ENCODE results near the gene GHRH.

The GHRH gene

GRCh38 chr20:37238426-37238825 lies 23.2 kb downstream of the GHRH start:
- no peak for DNase-seq (ENCODE audit: low read depth in 3 of 3)

GRCh38 chr20:37237656-37238055 lies 24.0 kb downstream of the GHRH start:
- no peak for DNase-seq (ENCODE audit: low read depth in 3 of 3)

- DNase-seq (ENCODE audit: low read depth in 3 of 3): no peak
Measured at GRCh38 chr20:37236462-37236861, 25.2 kb downstream of the GHRH start.

- no peak for DNase-seq (ENCODE audit: low read depth in 3 of 3)
Measured at GRCh38 chr20:37235065-37235464, 26.5 kb downstream of the GHRH start.

GRCh38 chr20:37234254-37234581 lies 27.4 kb downstream of the GHRH start:
- no peak for DNase-seq (ENCODE audit: low read depth in 3 of 3)

- no peak for DNase-seq (ENCODE audit: low read depth in 3 of 3)
Measured at GRCh38 chr20:37233548-37234253, 27.9 kb downstream of the GHRH start.

- DNase-seq (ENCODE audit: low read depth in 3 of 3): no peak
Measured at GRCh38 chr20:37231947-37232630, 29.5 kb downstream of the GHRH start.

- no peak for DNase-seq (ENCODE audit: low read depth in 3 of 3)
Measured at GRCh38 chr20:37230200-37230599, 31.4 kb downstream of the GHRH start.

- no peak for DNase-seq (ENCODE audit: low read depth in 3 of 3)
Measured at GRCh38 chr20:37229357-37229756, 32.3 kb downstream of the GHRH start.

- no peak for DNase-seq (ENCODE audit: low read depth in 3 of 3)
Measured at GRCh38 chr20:37228656-37229055, 33.0 kb downstream of the GHRH start.

GRCh38 chr20:37228082-37228481 lies 33.5 kb downstream of the GHRH start:
- no peak for DNase-seq (ENCODE audit: low read depth in 3 of 3)

GRCh38 chr20:37226889-37227288 lies 34.7 kb downstream of the GHRH start:
- no peak for DNase-seq (ENCODE audit: low read depth in 3 of 3)

- no peak for DNase-seq (ENCODE audit: low read depth in 3 of 3)
Measured at GRCh38 chr20:37225146-37225545, 36.5 kb downstream of the GHRH start.

GRCh38 chr20:37223053-37223452 lies 38.6 kb downstream of the GHRH start:
- no peak for DNase-seq (ENCODE audit: low read depth in 3 of 3)

GRCh38 chr20:37222086-37222485 lies 39.5 kb downstream of the GHRH start:
- DNase-seq (ENCODE audit: low read depth in 3 of 3): no peak

GRCh38 chr20:37220731-37221130 lies 40.9 kb downstream of the GHRH start:
- no peak for DNase-seq (ENCODE audit: low read depth in 3 of 3)

- no peak for DNase-seq (ENCODE audit: low read depth in 3 of 3)
Measured at GRCh38 chr20:37219751-37220668, 41.6 kb downstream of the GHRH start.

- no peak for DNase-seq (ENCODE audit: low read depth in 3 of 3)
Measured at GRCh38 chr20:37218976-37219375, 42.6 kb downstream of the GHRH start.

- no peak for DNase-seq (ENCODE audit: low read depth in 3 of 3)
Measured at GRCh38 chr20:37218441-37218840, 43.2 kb downstream of the GHRH start.

GRCh38 chr20:37209661-37210314 lies 51.8 kb downstream of the GHRH start:
- no peak for DNase-seq (ENCODE audit: low read depth in 3 of 3)

GRCh38 chr20:37209193-37209592 lies 52.4 kb downstream of the GHRH start:
- DNase-seq (ENCODE audit: low read depth in 3 of 3): no peak

GRCh38 chr20:37207171-37207570 lies 54.4 kb downstream of the GHRH start:
- no peak for DNase-seq (ENCODE audit: low read depth in 3 of 3)

Measured in stimulated activated CD4-positive, alpha-beta T cell treated with anti-CD3 and anti-CD28 coated beads, TNF-alpha, amount 100 ng/mL, for 48 hours (primary cell).